ENCODE data around the gene CASQ2.

The CASQ2 gene

DNA sequence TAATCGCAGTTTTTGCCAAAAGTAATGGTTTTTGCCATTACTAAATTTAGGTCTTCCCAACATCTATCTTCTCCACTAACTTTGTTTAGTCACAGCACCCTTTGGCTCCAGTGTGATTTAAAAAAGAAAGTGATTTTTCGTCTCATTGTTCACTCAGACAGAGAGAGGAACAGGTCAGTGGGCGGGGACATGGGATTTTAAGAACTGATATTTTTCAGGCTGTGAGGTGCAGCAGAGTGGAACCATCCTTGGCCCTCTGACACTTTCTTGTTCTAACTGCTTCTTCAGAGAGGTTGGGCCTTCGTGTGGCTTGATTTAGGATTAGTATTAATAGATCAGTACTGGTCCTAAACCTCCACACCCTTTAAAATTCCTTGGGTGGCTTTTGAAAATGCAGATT, 38.8 kb downstream of the CASQ2 start:
- no peak for DNase-seq (ENCODE audit: low read depth in 2 of 2)

DNA sequence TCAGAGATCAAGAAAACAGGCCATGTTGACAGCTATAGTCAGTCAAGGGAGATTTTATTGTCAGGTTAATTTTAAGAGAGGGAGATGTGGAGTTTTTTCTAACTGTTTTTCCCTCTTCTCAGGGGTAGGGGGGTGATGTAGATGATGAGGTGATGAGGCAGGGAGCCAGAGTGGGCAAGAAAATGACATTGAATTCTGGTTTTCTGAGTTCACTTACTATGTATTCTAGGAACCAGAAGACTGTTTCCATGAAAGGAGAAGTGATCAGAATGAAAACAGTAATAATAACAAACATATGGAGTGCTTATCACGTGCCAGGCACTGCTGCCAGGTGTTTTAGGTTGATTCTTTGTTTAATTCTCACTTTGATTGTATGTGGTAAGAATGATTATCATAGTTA, 40.2 kb downstream of the CASQ2 start:
- no peak for DNase-seq (ENCODE audit: low read depth in 2 of 2)

DNA sequence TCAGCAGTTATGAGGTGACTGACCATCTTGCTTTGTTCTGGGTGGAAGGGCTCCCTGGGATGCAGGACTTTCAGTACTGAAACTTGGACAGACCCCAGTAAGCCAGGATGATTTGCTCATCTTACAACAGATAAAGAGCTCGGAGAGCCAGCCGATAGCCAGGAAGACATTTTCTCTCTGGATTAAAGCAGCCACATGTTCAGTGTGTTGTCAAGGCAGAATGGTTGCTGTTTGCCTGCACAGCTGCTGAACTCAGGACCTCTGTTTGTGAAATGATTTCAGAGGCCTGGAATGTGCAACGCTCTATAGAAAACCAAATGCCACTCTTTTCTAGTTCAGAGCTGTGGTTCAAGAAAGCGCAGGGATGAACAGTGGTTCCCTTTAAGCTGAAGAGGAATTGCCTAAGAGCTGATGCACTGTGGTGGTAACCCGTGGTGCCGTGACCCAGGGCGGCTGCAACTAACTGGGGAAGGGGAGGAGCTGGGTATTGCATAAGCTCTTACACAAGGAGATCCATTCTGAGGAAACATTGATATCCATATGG, 40.7 kb downstream of the CASQ2 start:
- peak; percentile 90 to 91 for DNase-seq (ENCODE audit: low read depth in 2 of 2)

DNA sequence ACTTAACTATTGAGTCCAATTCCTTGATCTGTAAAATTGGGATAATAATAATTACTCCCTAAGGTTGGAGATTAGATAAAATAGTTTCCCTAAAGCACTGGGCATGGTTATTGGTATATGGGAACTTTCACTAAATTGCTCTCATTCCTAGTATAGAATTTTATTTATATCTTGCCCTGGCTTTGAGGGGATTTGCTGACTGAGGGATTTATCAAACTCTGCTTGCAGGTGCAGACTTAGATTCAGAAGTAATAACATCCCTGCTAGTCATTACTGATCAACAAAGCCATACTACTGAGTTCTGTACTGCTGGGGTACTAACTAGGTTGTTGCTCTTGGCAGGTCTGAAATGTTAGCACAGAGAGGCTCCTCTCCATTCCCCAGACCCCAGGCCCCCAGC, 41.9 kb downstream of the CASQ2 start:
- DNase-seq (ENCODE audit: low read depth in 2 of 2): no peak

DNA sequence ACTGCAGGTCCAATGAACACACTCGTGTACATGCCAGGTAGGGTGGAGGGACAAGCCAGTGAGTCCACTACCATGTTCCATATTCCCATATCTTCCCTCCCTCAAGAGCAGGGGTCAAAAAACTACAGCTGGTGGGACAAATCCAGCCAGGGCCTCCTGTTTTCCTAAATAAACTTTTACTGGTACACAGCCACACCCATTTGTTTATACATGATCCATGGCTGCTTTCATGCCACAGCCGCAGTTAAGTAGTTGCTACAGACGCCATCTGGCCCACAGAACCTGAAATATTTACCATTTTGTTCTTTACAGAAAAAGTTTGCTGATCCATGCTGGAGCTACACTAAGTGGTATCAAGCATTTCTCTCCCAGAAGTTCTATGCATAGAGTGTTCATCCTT, 42.4 kb downstream of the CASQ2 start:
- no peak for DNase-seq (ENCODE audit: low read depth in 2 of 2)

DNA sequence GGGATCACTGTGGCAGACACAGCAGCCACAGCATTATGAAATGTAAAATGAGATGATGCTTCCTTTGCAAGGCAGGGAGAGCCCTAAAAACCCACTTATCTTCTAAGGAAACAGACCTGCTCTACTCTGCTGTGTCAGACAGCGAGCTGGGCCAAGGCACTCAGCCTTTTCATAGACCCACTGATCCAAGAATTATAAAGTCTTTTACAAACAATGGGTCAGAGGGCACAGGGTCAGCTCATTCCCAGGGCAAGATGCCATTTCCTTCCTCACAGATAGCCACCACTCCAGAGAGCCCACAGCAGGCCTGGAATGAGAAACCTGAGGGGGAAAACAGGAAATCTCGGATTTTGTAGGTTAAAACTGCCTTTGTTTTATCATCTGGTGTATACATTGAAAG, 42.9 kb downstream of the CASQ2 start:
- no peak for DNase-seq (ENCODE audit: low read depth in 2 of 2)

DNA sequence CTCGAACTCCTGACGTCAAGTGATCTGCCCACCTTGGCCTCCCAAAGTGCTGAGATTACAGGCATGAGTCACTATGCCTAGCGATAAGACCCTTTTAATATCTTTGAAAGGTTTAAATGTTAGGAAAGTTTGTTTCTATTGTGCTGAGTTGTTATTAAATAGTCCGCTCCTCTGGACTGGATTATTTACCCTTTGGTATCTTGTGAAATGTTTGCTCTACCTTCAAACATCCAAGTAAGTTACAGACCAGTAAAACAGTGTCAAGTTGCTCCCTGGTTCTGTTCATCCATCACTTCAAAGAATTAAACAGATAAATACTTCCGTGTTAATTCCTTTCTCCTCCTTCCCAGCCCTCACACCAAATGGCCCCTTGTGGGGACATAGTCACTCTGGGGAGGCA, 44.8 kb downstream of the CASQ2 start:
- DNase-seq (ENCODE audit: low read depth in 2 of 2): no peak

DNA sequence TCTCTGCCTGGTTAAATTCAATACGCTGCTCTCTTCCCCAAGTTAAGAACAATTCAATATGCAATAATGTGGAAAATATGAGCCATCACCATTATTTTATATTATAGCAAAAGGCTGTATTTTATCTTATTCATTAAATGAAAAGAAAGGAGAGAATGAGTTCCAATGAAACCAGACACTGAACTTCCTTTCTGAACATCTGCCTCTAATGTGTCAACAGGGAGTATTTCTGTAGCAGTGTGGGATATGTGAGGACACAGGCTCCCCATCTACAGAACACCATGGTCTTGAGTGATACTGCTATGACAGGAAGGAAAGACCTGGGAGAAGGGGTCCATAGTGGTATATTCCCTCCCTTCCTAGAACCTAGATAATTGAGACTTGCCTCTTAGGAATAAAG, 46.3 kb downstream of the CASQ2 start:
- no peak for DNase-seq (ENCODE audit: low read depth in 2 of 2)

DNA sequence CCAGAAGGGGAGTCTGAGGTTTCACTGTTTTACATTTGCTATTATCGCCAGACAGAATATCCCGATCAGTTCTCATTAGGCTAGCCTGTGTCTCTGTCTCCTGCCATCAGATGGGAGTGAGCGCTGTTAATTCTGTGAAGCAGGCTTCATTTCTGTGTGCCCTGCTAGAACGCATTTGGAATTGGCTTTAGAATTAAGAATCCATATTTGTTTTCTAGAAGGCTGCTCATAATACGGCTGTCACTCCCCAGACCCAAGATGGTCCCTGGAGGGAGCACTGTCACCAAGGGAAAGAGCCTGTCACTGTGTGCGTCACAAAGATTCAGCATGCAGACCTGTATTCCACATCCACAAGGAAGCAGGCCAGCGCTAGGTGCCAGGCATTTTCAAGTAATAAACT, 49.2 kb downstream of the CASQ2 start:
- no peak for DNase-seq (ENCODE audit: low read depth in 2 of 2)

DNA sequence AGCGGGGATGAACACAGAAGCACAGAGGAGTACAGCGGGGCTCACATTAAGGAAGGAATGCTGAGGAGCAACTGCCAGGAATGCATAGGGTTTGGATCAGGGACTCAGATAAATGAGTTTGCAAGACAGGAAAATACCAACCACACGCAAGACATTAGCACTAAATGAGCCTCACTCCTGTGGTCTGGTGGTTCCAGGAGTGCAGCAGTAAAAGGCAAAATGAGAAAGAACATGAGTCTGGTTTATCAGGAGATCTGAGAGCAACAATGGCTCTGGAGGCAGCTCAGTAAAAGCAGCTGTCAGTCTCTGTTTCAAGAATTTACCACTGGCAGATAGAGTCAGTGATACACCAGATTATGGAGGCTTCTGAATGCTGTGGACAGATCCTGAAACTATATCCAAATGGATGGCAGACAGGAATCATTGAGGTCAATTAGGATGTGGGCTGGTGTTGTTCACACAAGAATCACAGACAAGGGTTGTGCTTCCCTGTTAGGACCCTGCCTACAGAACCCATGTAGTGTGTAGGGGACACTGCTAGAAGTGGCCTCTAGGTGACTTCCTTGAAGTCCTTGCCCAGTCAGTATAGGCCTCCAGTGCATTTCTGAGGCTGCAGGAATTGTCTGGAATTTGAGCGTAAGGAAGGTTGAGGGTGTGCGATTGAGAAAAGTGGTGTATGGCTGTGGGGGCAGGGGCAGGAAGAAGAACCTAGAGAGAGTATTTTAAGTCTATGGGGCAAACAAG, 50.3 kb downstream of the CASQ2 start:
- DNase-seq (ENCODE audit: low read depth in 2 of 2): no peak

DNA sequence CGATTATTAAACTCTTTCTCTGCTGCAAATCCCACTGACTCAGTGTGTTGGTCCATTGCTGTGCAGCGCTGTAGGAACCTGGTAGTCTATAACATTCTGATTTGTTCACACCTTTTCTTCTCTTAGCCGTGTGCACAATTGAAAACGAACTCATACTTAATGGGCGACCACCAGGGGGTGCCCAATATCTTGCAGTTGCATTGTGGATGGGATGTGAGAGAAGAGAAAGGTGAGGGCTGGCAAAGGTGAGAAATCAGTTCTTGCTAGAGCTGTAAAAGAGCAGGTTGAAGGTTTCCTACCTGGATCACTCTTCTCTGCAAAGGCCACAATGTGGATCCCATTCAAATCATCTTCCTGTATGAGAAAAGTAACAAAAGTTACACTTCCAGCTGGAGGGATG, 51.0 kb downstream of the CASQ2 start:
- peak in 1 of 2 experiments; percentile 9 for DNase-seq (ENCODE audit: low read depth in 2 of 2)

DNA sequence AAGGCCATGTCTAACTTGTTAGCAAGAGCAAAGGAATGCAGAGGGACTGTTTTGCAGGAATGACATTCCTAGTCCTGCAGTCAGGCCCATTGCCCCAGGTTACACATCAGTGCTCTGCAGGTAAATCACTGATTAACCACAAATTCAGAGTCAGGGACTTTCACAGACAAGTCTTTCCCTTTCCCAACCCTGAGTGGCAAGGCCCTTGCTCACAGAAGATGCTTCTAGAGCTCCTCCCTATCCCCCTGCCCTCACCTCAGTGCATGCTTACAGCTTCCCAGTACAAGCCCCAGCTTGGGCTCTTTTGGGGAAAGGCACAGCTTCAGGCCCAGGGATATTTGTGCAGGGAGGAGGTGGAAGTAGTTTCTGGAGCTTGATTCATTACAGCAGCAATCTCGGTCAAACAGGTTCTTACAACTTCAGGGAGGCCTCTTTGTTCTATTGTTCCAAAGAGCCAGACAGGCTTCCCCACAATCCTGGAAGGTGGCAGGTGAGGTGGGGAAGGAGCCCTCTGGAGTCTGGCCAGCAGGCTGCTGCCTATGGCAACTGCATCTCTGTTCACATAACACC, 53.9 kb downstream of the CASQ2 start:
- DNase-seq (ENCODE audit: low read depth in 2 of 2): no peak

DNA sequence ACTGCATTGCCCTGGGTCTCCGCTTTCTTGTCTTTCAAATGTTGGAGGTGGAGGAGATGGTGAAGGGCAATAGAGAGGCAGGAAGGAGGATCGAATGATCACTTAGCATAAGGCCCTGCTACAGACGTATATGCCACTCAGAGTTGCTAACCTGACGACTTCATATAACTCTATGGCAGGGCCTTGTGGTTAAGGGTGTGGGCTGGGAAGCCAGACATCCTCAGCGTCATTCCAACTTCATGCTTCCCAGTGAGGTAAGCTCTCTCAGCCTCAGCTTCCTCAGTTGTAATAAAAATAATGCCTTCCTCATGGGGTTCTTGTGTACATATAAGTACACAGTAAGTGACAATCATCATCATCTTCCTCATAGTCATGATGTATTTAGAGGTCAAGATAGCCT, 54.6 kb downstream of the CASQ2 start:
- no peak for DNase-seq (ENCODE audit: low read depth in 2 of 2)

DNA sequence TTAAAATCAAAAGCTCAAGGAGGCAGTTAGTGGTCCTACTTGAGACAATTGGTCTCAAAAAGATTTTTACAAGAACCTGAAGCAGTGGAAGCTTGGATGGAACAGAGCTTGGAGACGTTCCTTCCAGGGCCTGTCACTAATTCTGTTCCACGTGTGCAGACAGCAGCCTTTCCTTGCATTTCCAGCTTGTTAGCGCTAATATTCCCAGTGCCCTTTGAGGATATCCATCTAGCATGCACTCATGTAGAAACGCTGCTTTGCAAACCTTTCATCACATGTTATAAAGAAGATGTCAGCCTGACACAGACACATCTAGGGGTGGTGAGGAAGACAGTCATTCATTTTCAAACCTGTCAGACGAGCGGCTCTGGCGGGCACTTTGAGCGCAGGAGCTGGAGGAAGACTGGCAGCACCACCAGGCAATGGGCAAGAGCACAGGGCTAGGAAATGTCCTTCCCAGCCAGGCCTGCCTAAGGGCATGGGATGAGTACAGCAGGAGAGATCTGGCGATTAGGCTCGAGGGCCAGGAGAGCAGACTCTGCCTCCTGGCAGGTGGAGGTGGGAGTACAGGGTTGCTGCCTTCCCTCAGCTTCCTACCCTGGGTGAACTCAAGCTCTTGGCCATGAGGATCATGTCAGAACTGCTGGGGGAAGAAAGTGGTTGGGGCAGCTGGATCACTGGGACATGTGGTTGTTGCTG, 55.5 kb downstream of the CASQ2 start:
- DNase-seq (ENCODE audit: low read depth in 2 of 2): no peak

DNA sequence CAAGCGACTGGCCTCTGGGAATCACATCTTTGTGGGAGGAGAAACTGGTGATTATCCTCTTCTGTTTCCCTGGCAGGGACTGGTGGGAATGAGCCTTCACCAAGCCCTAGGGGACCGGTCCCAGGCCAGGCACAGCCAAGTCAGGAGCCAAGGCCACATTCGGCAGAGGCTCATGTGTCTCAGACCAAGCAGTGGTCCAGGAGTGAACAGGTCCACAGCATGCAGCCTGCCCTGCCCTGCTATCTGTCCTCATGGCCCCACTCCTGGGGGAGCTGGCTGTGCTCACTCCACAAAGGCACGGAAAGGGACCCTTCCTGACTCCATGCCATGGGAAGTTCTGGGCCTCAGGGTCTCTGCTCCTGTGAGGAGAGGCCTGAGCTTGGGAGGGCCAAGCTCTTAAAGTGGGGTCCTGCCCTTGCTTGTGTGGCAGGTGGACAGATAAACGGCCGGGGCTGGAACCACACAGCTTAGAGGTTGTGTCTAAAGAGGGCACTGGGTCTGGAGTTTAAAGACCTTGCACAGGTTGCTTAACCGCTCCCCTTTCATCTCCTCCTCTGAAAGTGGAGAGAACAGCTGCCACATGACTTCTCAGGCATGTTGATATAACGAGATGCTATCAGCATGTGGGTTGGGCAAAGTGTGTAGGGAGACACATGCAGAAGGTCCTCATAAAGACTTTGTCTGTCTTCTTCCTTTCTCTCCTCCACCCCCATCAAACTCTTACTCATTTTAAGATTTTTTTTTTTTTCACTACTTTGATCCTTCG, 57.5 kb downstream of the CASQ2 start:
- DNase-seq (ENCODE audit: low read depth in 2 of 2): no peak

DNA sequence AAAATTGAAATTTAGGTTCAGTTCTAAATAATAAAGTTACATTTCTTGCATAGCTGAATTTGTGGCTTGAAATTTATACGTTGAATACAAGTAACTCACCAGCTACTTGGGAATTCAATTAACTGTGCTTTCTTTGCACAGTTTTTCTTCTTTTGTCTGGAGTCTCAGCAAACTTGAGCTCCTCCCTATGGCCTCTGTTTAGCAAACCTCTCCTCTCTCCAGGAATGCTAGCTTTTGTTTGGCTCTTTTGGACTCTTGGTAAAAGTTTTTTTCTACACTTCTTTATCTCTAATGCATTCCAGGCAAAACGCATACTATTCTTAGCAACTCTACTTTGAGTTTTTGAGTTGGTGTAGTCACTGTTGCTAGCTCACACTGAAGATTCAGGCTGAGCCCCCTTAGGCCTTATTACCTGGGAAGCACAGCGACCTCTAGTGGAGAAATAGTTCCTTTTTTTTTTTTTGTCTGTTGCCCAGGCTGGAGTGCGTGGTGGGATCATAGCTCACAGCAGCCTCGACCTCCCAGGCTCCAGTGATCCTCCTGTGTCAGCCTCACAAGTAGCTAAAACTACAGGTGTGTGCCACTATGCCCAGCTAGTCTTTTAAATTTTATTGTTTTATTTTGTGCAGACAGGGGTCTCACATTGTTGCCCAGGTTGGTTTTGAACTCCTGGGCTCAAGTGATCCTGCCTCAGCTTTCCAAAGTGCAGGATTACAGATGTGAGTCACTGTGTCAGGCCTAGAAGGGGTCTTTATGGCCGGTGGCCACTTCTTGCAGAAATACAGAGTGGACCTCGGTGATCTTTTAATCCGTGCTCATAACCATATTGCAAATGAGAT, 61.7 kb downstream of the CASQ2 start:
- DNase-seq (ENCODE audit: low read depth in 2 of 2): peak; percentile 34 to 46

DNA sequence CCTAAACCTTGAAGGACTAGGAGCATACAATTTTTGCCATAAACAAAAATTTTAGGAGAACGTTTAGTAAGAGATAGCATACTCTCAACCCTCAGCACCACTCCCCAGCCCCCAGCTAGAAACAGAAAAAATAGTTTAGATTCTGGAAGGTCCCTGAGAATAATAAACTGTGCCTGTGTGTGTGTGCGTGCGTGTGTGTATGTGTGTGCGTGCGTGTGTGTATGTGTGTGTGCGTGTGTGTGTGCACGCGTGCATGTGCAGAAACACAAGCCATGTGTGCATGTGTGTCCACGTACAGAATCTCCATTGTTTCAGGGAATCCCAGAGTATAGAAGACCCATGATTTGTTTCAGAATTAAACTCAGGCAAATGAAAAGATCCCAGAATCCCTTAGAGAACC, 62.6 kb downstream of the CASQ2 start:
- no peak for DNase-seq (ENCODE audit: low read depth in 2 of 2)

DNA sequence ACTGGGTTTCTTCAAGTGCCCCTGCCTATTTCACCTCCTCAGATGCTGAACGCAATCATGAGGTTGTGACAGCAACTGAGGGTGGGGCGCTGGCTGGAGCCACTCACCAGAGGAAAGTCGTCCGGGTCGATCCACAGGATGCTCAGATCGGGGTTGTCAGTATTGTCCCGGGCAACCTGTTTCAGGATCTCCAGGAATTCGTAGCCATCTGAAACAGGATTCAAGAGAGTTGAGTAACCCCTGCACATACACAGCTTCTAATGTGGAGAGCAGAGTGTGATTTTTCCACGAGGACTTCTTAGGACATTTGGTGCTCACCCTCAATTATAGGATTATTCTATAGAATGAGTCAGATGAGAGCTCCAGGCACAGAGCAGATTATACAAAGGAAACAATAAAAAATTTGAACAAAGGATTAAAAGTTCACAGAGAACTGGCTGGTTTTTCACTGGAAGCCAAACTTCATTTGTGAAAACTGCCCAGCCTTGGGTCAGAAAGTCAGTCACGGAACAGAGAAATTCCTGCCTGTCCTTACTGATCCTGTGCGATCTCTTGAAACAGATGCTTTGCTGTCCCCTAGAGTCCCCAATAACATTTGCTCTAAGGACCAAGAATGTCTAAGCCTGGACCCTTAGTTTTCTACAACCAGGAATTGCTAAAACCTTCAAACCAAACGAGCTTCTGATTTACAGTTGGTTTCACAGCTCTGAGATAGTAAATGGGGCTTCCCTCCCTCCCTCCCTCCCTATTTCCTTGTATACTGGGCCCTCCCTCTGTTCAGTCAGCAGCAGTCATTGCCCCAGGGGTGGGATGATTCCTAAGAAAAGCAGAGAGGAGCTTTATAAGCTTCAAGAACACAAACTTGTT, 63.2 kb downstream of the CASQ2 start:
- no peak for DNase-seq (ENCODE audit: low read depth in 2 of 2)

DNA sequence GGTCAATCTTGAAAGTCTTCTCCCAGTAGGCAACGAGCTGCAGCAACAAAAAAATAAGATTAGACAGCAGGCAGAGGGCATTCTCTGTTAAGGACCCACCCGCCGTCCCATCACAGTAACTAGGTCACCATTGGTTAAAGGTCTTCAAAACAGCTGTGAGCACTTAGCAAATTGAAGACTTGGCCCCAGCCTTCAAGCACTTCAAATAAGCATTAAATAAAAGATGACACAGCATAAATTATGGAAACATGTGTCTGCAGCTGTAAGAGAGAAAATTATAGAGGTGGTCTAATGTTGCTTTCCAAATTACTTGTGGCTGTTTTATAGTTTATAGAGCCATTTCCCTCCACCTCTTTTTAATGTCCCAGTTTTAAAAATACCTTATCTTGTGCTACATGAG, 65.6 kb downstream of the CASQ2 start:
- DNase-seq (ENCODE audit: low read depth in 2 of 2): no peak

DNA sequence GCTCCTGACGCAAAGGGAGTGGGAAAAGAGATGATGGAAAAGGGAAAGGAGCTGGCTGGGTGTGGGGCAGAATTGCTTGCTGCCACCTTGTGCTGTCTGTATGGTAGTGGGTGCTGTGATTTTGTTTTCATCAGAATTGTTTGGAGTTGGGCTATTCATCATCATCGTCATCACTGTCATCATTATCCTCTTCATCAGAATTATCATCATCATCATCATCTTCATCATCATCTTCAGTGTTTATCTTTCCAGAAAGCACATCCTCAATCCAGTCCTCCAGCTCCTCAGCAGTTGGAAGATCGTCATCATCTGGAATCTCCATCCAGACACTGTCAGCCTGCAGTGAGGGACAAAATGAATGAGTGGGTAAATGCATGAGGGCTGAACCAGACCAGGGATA, 67.4 kb downstream of the CASQ2 start:
- no peak for DNase-seq (ENCODE audit: low read depth in 2 of 2)

Measured in fibroblast of skin of left quadriceps (primary cell).